K562 (cell line): Measurements from ENCODE around the gene CYP2R1. TPM values are rescaled to one million over a fixed set of nuclear protein-coding genes. Genes with fewer than 3 reads are reported as not detected.

ENCODE experiments used
- ATAC-seq: fragments of 200-7000 bp; cut with Tn5 transposase; 3 replicates; pipeline ENCODE4 v1.9.1; 2020; ENCODE audit warnings: moderate library complexity
- BruUV-seq: library from RNA; stranded (reverse); fragments of 400-500 nt; replicated peaks from 2 replicates; lab custom pipeline; 2021; lab: Mats Ljungman, UMichigan
- CTCF ChIA-PET: fragments of 300-600 bp; formaldehyde crosslinking; extraction: SDS; loops from one replicate; lab custom pipeline; 2021; ENCODE audit warnings: low intra/inter-chr PET ratio; lab: Yijun Ruan, JAX
- POLR2A ChIA-PET: fragments of 300-600, 350-650 bp; sonication (Branson Sonifier 250); formaldehyde crosslinking; extraction: SDS; loops from one replicate; lab custom pipeline; 2021; ENCODE audit warnings: antibody characterized with exemption, inconsistent platforms; lab: Yijun Ruan, JAX
- DNase-seq, 4 experiments: peaks; one replicate each; pipeline versions ENCODE4 v3.0.0 to v3.0.0-alpha.2; 2011 to 2018; ENCODE audit warnings: low spot score in 3 of 4, mixed read lengths in 3 of 4; ENCODE audit errors: extremely low read depth in 1 of 4
- FAIRE-seq: peaks from 2 replicates; lab custom pipeline; 2011; peaks lifted over from hg19 to GRCh38; lab: Jason Lieb, UNC
- H2AFZ ChIP-seq: 2 replicates; pipeline ENCODE4 v1.6.0; 2011; ENCODE audit warnings: low read depth, low read length, control low read depth, inconsistent platforms
- H3K27ac ChIP-seq: fragments of 200-600 bp; 3 replicates; pipeline ENCODE4 v1.8.0; 2011; ENCODE audit warnings: low read depth, mild to moderate bottlenecking, control low read depth, inconsistent platforms, low read length, moderate library complexity, mixed read lengths; ENCODE audit errors: extremely low read depth
- H3K27me3 ChIP-seq, 2 experiments: fragments of 300-600 bp in 1 of 2; 2 replicates in 1 of 2; 3 replicates in 1 of 2; pipeline versions ENCODE4 v1.6.0 to v1.8.0; 2011; ENCODE audit warnings: inconsistent platforms in 2 of 2, low read length in 2 of 2, mild to moderate bottlenecking in 1 of 2, mixed read lengths in 1 of 2, moderate library complexity in 1 of 2; ENCODE audit not compliant: control insufficient read depth in 2 of 2, insufficient read depth in 2 of 2
- H3K36me3 ChIP-seq: fragments of 300-600 bp; 3 replicates; pipeline ENCODE4 v1.8.0; 2011; ENCODE audit warnings: mild to moderate bottlenecking, low read length, inconsistent platforms; ENCODE audit not compliant: control insufficient read depth, insufficient read depth
- H3K4me1 ChIP-seq, 2 experiments: fragments of 200-600 bp in 1 of 2; replicated peaks in 1 of 2; 2 replicates in 1 of 2; 3 replicates in 1 of 2; pipeline versions ENCODE4 v1.5.1 to v1.8.0; 2011; ENCODE audit warnings: inconsistent platforms in 2 of 2, low read length in 2 of 2, mild to moderate bottlenecking in 1 of 2, mixed read lengths in 1 of 2, moderate library complexity in 1 of 2; ENCODE audit not compliant: control insufficient read depth in 2 of 2, insufficient read depth in 2 of 2
- H3K4me2 ChIP-seq: 2 replicates; pipeline ENCODE4 v1.6.1; 2011; ENCODE audit warnings: low read length, control low read depth, inconsistent platforms, mixed read lengths; ENCODE audit not compliant: insufficient read depth
- H3K4me3 ChIP-seq: fragments of 200-600 bp; sonication (generic), shearing (Covaris generic); 2 replicates; pipeline ENCODE4 v1.5.1; 2016; ENCODE audit warnings: control low read depth, inconsistent platforms
- H3K79me2 ChIP-seq: fragments of 200-600 bp; 3 replicates; pipeline ENCODE4 v1.8.0; 2011; ENCODE audit warnings: low read length, inconsistent platforms; ENCODE audit not compliant: control insufficient read depth, insufficient read depth
- H3K9ac ChIP-seq, 2 experiments: 2 replicates each; pipeline versions ENCODE4 v1.6.0 to v1.6.1; 2011; ENCODE audit warnings: low read depth in 2 of 2, low read length in 2 of 2, control low read depth in 1 of 2, inconsistent platforms in 1 of 2, mild to moderate bottlenecking in 1 of 2, mixed read lengths in 1 of 2; ENCODE audit not compliant: insufficient read depth in 1 of 2
- H3K9me1 ChIP-seq: one replicate; pipeline ENCODE4 v1.6.0; 2011; ENCODE audit warnings: inconsistent platforms, mild to moderate bottlenecking, low read length, moderate library complexity; ENCODE audit not compliant: control insufficient read depth, insufficient read depth
- H3K9me3 ChIP-seq: replicated peaks from 2 replicates; pipeline ENCODE4 v1.5.1; 2011; ENCODE audit warnings: low read depth, low read length, inconsistent platforms; ENCODE audit not compliant: control insufficient read depth, insufficient read depth
- H4K20me1 ChIP-seq: replicated peaks from 2 replicates; pipeline ENCODE4 v1.6.1; 2011; ENCODE audit warnings: low read length, inconsistent platforms, mixed read lengths; ENCODE audit not compliant: control insufficient read depth, insufficient read depth
- ATF7 ChIP-seq: fragments of 450-650 bp; IDR thresholded peaks from 2 replicates; pipeline ENCODE4 v1.7.1; 2014; ENCODE audit warnings: mild to moderate bottlenecking, moderate library complexity
- CREM ChIP-seq: IDR thresholded peaks from 2 replicates; pipeline ENCODE4 v1.6.1; 2014; ENCODE audit warnings: antibody characterized with exemption, low read depth
- CTCF ChIP-seq, 3 experiments: IDR thresholded peaks in 2 of 3; conservative IDR thresholded peaks in 1 of 3; 2 replicates each; pipeline ENCODE4 v1.5.1; 2011 to 2012; ENCODE audit warnings: low read length in 3 of 3, mild to moderate bottlenecking in 3 of 3, control low read depth in 2 of 3, improper control_type of control experiment in 1 of 3, inconsistent platforms in 1 of 3, low read depth in 1 of 3, mixed read lengths in 1 of 3, moderate library complexity in 1 of 3; ENCODE audit not compliant: insufficient read depth in 2 of 3
- CTCFL ChIP-seq: IDR thresholded peaks from 2 replicates; pipeline ENCODE4 v1.6.1; 2011; ENCODE audit warnings: borderline replicate concordance, low read depth, mild to moderate bottlenecking, moderate library complexity, low read length; ENCODE audit not compliant: insufficient read depth, poor library complexity, severe bottlenecking
- DEAF1 ChIP-seq: fragments of 450-650 bp; formaldehyde crosslinking; IDR thresholded peaks from 2 replicates; pipeline ENCODE4 v1.4.0; 2020; ENCODE audit warnings: mild to moderate bottlenecking, moderate library complexity
- FOXP1 ChIP-seq: sonication (generic); formaldehyde crosslinking; IDR thresholded peaks from 2 replicates; pipeline ENCODE4 v1.8.0; 2022; ENCODE audit warnings: mild to moderate bottlenecking, missing genetic modification reagents
- MAZ ChIP-seq, 2 experiments: fragments of 450-650 bp in 1 of 2; sonication (generic) in 1 of 2; formaldehyde crosslinking; IDR thresholded peaks in 1 of 2; conservative IDR thresholded peaks in 1 of 2; 2 replicates each; pipeline versions ENCODE4 v1.4.0 to v1.5.0; 2020; ENCODE audit warnings: mild to moderate bottlenecking in 1 of 2, missing genetic modification reagents in 1 of 2
- NRF1 ChIP-seq, 2 experiments: fragments of 450-650 bp; IDR thresholded peaks in 1 of 2; conservative IDR thresholded peaks in 1 of 2; 2 replicates each; pipeline ENCODE4 v1.6.1; 2014; ENCODE audit warnings: mild to moderate bottlenecking in 2 of 2
- RBM14 ChIP-seq: fragments of 200-400 bp; formaldehyde crosslinking; IDR thresholded peaks from 2 replicates; pipeline ENCODE4 v1.6.1; 2018; ENCODE audit warnings: low read depth, mild to moderate bottlenecking, low read length, moderate library complexity, borderline replicate concordance; ENCODE audit not compliant: insufficient read depth
- STAG1 ChIP-seq: sonication (generic); formaldehyde crosslinking; IDR thresholded peaks from 2 replicates; pipeline ENCODE4 v1.5.0; 2020; ENCODE audit warnings: missing genetic modification reagents, borderline replicate concordance
- STAT5B ChIP-seq: fragments of 250-450 bp; sonication (Bioruptor Pico); IDR thresholded peaks from 2 replicates; pipeline ENCODE4 v1.8.0; 2021; ENCODE audit warnings: mild to moderate bottlenecking, inconsistent platforms
- ZNF263 ChIP-seq: sonication (generic); formaldehyde crosslinking; IDR thresholded peaks from 2 replicates; pipeline ENCODE4 v1.8.0; 2022; ENCODE audit warnings: mild to moderate bottlenecking, missing genetic modification reagents, borderline replicate concordance
- ZNF707 ChIP-seq: fragments of 250-450 bp; sonication (Bioruptor Pico); conservative IDR thresholded peaks from 2 replicates; pipeline ENCODE4 v1.8.0; 2022; ENCODE audit warnings: inconsistent platforms, mild to moderate bottlenecking, moderate library complexity
- WGBS: fragments of 100-300 bp; shearing (Covaris generic); methylation state at CpG from one replicate; pipeline ENCODE4 v1.1.6; 2016; ENCODE audit warnings: low coverage, mixed read lengths; ENCODE audit not compliant: insufficient coverage; ENCODE audit errors: missing lambda C conversion rate; 5-methylcytosine and 5-hydroxymethylcytosine counted together
- in situ Hi-C: fragments of 300-500 bp; cut with MboI; formaldehyde crosslinking; loops from 4 replicates; pipeline ENCODE4 v1.15.0; 2018; ENCODE audit warnings: inconsistent platforms, mixed read lengths
- intact Hi-C: fragments of 100-400 bp; cut with micrococcal nuclease; formaldehyde crosslinking; loops from 2 replicates; pipeline ENCODE4 v1.14.2; 2022
- polyA plus RNA-seq, 8 experiments: library from polyadenylated mRNA; depleted of rRNA in 4 of 8; stranded (reverse) in 5 of 8; unstranded in 3 of 8; fragments of >200 nt; fragmentation: Nextera tagmentation in 2 of 8; fragmentation: Illumina TruSeq in 1 of 8; extraction: Ambion mirVana in 2 of 8; extraction: Trizol in 1 of 8; gene quantifications; 2 replicates each; pipeline versions ENCODE4 v1.2.1 to v1.2.3, GENCODE V29; 2011 to 2014; ENCODE audit warnings: inconsistent platforms in 1 of 8, missing spikeins in 1 of 8
- total RNA-seq, 7 experiments: library from RNA; depleted of rRNA in 6 of 7; stranded (reverse); fragments of >200 nt in 6 of 7; fragmentation: Illumina TruSeq in 2 of 7; extraction: Trizol in 2 of 7; gene quantifications; 2 replicates each; pipeline versions ENCODE4 v1.2.1 to v1.2.3, GENCODE V29; 2011 to 2021; ENCODE audit warnings: low replicate concordance in 1 of 7

The CYP2R1 gene
- total and polyA plus RNA-seq, 9 of the 15 experiments (the other 6 are each of a cell fraction or from before 2014, with no cell fraction given), result 19.4 to 40.5 (median 29.4) TPM

- ChIA-PET POLR2A (interaction anchor here (0.6 to 2.5 kb wide), 12 partner anchors 10 to 387 kb away, joined by 3 to 11 read pairs (median 4); partner anchors contain the start of genes CYP2R1 and PSMA1), CTCF (interaction anchor here (0.8 to 4.0 kb wide), 5 partner anchors 118 to 371 kb away, joined by 3 to 49 read pairs (median 13); no protein-coding TSS in a partner anchor)
- H3K4me2 ChIP-seq, result peak overlapping the region; percentile 42; the same call in 1 of the 2 replicates
- no peaks in the 10 kb centered on the region for H3K9me3 ChIP-seq
- peak overlapping the region; percentile 81 for H2AFZ ChIP-seq
- H4K20me1 ChIP-seq, result no peaks in the 10 kb centered on the region
- no peaks in the 10 kb centered on the region for H3K27me3 ChIP-seq
- no TSS peak for BruUV-seq
- no peaks in the 10 kb centered on the region for H3K36me3 ChIP-seq
- peak; percentile 96 for FAIRE-seq
- peaks cover 0 to 12% of the 10 kb centered on the region in 2 experiments; a peak in 3 of 5 replicates for H3K4me1 ChIP-seq
- peak; percentile 99 for ATAC-seq
- H3K4me3 ChIP-seq, result no peak overlapping the region
- no peaks in the 10 kb centered on the region for H3K79me2 ChIP-seq
- no peaks in the 10 kb centered on the region for H3K9me1 ChIP-seq
- WGBS, result 23% methylated on average over 13 of the region's 13 CpGs
- in situ Hi-C loops, result loop anchor here (10.0 kb wide), 1 partner anchor 613 kb away; no protein-coding TSS in a partner anchor
- peak overlapping the region; percentile 2 to 86; a peak in 3 of 4 replicates for H3K9ac ChIP-seq
- intact Hi-C loops, result loop anchor here (1.0 to 5.0 kb wide), 7 partner anchors 99 to 370 kb away; partner anchors contain the start of gene PDE3B
- H3K27ac ChIP-seq, result no peak overlapping the region; the same call in 2 of the 3 replicates
- DNase-seq, result peak; percentile 48 to 87 (median 60)
- TF ChIP-seq CTCFL (peak; percentile 62), ATF7 (0 out of 2 replicates have a peak, but pooled peaks have one; percentile 20), MAZ (CRISPR knock-in tag; conservative IDR thresholded peaks at IDR 0.05 in 1 of 2, IDR thresholded peaks at IDR 0.05 in 1 of 2) (peak in 1 of 2 experiments; percentile 45; a peak in 1 of 4 replicates), CREM (peak; percentile 7; the same call in 1 of the 2 replicates), DEAF1 (CRISPR knock-in tag) (peak; percentile 74), RBM14 (no peak), CTCF (IDR thresholded peaks at IDR 0.05 in 2 of 3, conservative IDR thresholded peaks at IDR 0.05 in 1 of 3; ENCODE audit: insufficient read depth in 2 of 3, low read depth in 1 of 3, low read length in 3 of 3) (peak; percentile 74 to 92 (median 80)), NRF1 (conservative IDR thresholded peaks at IDR 0.05 in 1 of 2, IDR thresholded peaks at IDR 0.05 in 1 of 2) (peak; percentile 15 to 19; a peak in 1 of 4 replicates), FOXP1 (peak; percentile 51; the same call in 1 of the 2 replicates), ZNF707 (CRISPR knock-in tag) (no peak), STAG1 (CRISPR knock-in tag) (peak; percentile 40; the same call in 1 of the 2 replicates), ZNF263 (CRISPR knock-in tag) (no peak), STAT5B (no peak)
Measured at GRCh38 chr11:14907411-14908213, 15.6 kb upstream of the CYP2R1 start.
